GM19035 (cell line): Measurements from ENCODE around the gene SEMA3B.

Source experiments
- ATAC-seq: cut with Tn5 transposase; IDR thresholded peaks from one replicate; pipeline ENCODE4 v1.9.1; 2021; ENCODE audit not compliant: unreplicated experiment

The SEMA3B gene

GRCh38 chr3:50327129-50327528 is 58.2 kb downstream of the SEMA3B start:
- ATAC-seq, result no peak
